ENCODE results near the gene OR5H14.

OR5H14 gene

DNA sequence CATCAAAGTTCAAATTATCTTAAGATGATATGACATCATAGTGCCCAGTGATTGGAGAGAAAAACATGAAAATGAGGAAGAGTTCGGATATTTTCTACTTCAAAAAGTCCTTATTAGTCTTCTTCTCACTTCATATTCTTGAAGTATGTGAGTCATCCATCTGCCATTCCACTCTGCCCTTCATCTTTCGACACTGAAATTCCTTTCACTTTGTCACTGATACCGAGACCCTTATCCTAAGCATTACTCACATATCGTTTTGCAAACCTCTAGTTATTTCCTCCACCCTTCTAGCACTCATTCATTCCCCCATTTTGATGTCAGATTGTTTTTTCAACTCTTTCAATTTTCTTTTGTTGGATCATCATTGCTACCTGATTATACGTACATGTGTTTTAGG lies 4.0 kb downstream of the OR5H14 start:
- H3K36me3 Mint-ChIP-seq (ENCODE audit: low read depth), result no peaks in the 10 kb centered on the region
- no peaks in the 10 kb centered on the region for H3K9me3 Mint-ChIP-seq
- TF ChIP-seq, protein P1, sequence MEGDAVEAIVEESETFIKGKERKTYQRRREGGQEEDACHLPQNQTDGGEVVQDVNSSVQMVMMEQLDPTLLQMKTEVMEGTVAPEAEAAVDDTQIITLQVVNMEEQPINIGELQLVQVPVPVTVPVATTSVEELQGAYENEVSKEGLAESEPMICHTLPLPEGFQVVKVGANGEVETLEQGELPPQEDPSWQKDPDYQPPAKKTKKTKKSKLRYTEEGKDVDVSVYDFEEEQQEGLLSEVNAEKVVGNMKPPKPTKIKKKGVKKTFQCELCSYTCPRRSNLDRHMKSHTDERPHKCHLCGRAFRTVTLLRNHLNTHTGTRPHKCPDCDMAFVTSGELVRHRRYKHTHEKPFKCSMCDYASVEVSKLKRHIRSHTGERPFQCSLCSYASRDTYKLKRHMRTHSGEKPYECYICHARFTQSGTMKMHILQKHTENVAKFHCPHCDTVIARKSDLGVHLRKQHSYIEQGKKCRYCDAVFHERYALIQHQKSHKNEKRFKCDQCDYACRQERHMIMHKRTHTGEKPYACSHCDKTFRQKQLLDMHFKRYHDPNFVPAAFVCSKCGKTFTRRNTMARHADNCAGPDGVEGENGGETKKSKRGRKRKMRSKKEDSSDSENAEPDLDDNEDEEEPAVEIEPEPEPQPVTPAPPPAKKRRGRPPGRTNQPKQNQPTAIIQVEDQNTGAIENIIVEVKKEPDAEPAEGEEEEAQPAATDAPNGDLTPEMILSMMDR (IDR thresholded peaks at IDR 0.05; ENCODE audit: unreplicated experiment in 3 of 3), result no peak
- no peaks in the 10 kb centered on the region for H3K4me1 Mint-ChIP-seq
- H3K27me3 Mint-ChIP-seq (ENCODE audit: low read depth), result no peaks in the 10 kb centered on the region
- no peak overlapping the region for H3K27ac Mint-ChIP-seq
- H3K4me3 Mint-ChIP-seq, result no peak overlapping the region

DNA sequence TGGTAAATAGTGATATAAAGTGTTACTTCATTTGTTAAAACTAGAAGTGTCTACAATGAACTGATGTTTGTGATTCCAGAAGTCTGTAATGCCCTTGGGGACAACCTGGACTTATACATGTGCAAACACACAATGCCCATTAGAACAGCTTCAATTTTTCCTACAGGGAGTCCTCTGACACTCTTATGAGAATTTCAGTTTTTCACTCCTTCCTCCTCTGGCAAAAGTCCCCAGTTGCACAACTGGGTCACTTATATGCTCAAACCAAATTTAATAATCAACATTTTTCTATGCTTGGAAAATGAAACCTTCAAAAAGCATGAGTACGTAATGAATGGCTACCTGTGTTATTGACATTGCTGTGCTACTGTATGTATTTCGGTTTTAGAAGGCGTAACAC lies 19.1 kb downstream of the OR5H14 start, which contains the start of gene OR5H15:
OR5H15 (plus strand) TSS at position 301 of the 400 bp plus-strand sequence. CDS start 2,004 bp downstream, outside the sequence.
- Mint-ChIP-seq H3K27ac (no peak within 1 kb of the TSS), H3K36me3 (ENCODE audit: low read depth) (no peaks in the 10 kb centered on the region), H3K4me1 (no peaks in the 10 kb centered on the region), H3K4me3 (no peak within 1 kb of the TSS), H3K9me3 (no peaks in the 10 kb centered on the region), H3K27me3 (ENCODE audit: low read depth) (no peaks in the 10 kb centered on the region)
- TF ChIP-seq, protein P1 (IDR thresholded peaks at IDR 0.05; ENCODE audit: unreplicated experiment in 3 of 3), result no peak

DNA sequence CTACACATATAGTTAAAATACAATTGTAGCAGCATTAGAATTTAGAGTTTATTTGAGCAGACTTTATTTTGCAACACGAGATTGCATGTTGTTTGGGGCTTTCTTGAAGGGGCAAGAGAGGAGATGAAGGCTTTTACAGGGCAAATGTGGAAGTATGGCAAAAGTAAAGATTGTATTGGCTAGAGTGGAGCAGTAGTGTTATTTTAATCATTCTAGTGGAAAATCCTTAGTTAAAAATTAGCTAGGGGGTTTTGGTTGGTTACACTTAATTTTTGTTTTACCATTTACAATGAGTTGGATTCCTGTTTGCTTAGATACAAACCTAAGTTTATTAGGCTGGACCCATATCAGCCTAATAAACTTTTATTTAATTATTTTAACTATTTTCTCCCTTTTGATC lies 23.8 kb downstream of the OR5H14 start:
- TF ChIP-seq, protein P1 (IDR thresholded peaks at IDR 0.05; ENCODE audit: unreplicated experiment in 3 of 3), result no peak
- H3K4me1 Mint-ChIP-seq, result no peaks in the 10 kb centered on the region
- H3K36me3 Mint-ChIP-seq (ENCODE audit: low read depth), result no peaks in the 10 kb centered on the region
- no peaks in the 10 kb centered on the region for H3K27me3 Mint-ChIP-seq (ENCODE audit: low read depth)
- peaks cover 10% of the 10 kb centered on the region for H3K9me3 Mint-ChIP-seq
- H3K4me3 Mint-ChIP-seq, result no peak overlapping the region
- H3K27ac Mint-ChIP-seq, result peak overlapping the region; percentile 0 to 91 (median 11)

DNA sequence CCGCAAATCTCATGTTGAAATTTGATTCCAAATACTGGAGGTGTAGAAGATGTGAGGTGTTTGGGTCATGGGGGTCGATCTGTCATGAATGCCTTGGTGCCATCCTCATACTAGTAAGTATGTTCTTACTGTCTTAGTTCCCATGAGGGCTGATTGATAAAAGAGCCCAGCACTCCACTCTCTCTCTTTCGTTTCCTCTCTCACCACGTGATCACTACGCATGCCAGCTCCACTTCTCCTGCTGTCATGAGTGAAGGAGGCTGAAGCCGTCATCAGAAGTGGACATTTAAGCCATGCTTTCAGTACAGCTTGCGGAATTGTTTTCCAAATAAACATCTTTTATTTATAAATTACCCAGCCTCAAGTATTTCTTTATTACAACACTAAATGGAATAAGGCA lies 25.3 kb downstream of the OR5H14 start:
- H3K27me3 Mint-ChIP-seq (ENCODE audit: low read depth), result no peaks in the 10 kb centered on the region
- no peaks in the 10 kb centered on the region for H3K36me3 Mint-ChIP-seq (ENCODE audit: low read depth)
- H3K9me3 Mint-ChIP-seq, result peaks cover 15% of the 10 kb centered on the region
- TF ChIP-seq, protein P1 (IDR thresholded peaks at IDR 0.05; ENCODE audit: unreplicated experiment in 3 of 3), result no peak
- H3K27ac Mint-ChIP-seq, result peak overlapping the region in 2 of 3 experiments; percentile 50 to 91
- H3K4me3 Mint-ChIP-seq, result no peak overlapping the region
- H3K4me1 Mint-ChIP-seq, result no peaks in the 10 kb centered on the region

DNA sequence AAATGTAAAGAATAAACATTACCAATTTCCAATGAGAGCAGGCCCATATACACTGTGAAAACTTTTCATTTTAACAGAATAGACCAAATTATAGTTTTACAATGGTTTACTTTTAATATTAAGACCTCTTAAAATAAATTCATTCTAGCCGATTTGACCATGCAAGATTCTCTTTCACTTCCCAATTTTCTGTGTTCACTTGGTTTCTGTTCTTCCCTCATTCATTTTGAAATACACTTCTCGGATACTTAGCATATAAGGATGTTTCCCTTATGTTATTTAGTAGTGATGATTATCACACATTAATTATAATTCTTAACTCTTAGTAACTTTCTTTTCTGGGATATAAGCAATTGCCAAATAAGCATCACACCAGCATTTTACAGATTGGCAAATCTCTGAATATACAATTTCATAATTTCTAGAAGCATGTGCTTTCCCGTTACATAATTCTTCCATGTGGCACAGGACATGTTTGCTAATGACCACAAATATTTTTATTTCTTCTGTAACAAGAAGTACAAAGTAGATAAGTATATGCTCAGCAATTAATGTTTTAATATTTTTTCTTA lies 33.1 kb downstream of the OR5H14 start:
- no peak overlapping the region for H3K27ac Mint-ChIP-seq
- H3K36me3 Mint-ChIP-seq (ENCODE audit: low read depth), result no peaks in the 10 kb centered on the region
- TF ChIP-seq, protein P1 (IDR thresholded peaks at IDR 0.05; ENCODE audit: unreplicated experiment in 3 of 3), result no peak
- H3K27me3 Mint-ChIP-seq (ENCODE audit: low read depth), result no peaks in the 10 kb centered on the region
- H3K4me1 Mint-ChIP-seq, result no peaks in the 10 kb centered on the region
- H3K9me3 Mint-ChIP-seq, result peaks cover 12% of the 10 kb centered on the region
- no peak overlapping the region for H3K4me3 Mint-ChIP-seq

DNA sequence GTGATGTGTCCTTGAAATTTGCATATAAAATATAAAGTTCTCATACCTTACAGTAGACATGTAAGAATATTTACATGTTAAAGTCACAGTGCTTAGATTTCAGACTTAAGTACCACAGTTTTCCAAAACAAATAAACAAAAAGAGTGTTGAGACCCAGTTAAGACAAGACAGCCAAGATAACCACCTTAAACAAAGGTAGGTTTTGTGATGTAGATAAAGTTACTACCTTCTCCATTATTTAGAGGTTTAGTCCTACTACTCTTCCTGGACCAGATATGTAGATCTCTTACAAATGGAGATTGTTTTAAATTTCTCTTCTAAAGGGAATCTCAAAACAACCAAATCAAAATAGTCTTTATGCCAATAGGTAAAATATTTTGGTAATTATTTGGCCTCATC lies 34.9 kb downstream of the OR5H14 start:
- no peak overlapping the region for H3K27ac Mint-ChIP-seq
- H3K9me3 Mint-ChIP-seq, result peaks cover 4% of the 10 kb centered on the region
- H3K4me3 Mint-ChIP-seq, result no peak overlapping the region
- no peaks in the 10 kb centered on the region for H3K36me3 Mint-ChIP-seq (ENCODE audit: low read depth)
- TF ChIP-seq, protein P1 (IDR thresholded peaks at IDR 0.05; ENCODE audit: unreplicated experiment in 3 of 3), result no peak
- H3K27me3 Mint-ChIP-seq (ENCODE audit: low read depth), result no peaks in the 10 kb centered on the region
- H3K4me1 Mint-ChIP-seq, result no peaks in the 10 kb centered on the region

Measured in nephron (organoid).